ENCODE measurements around the gene AMY2B.
"Not testable (repeated sequence)": the region's sequence is repeated elsewhere in the genome, so short reads cannot be mapped to it uniquely, and the experiment has no call there.

The AMY2B gene

DNA sequence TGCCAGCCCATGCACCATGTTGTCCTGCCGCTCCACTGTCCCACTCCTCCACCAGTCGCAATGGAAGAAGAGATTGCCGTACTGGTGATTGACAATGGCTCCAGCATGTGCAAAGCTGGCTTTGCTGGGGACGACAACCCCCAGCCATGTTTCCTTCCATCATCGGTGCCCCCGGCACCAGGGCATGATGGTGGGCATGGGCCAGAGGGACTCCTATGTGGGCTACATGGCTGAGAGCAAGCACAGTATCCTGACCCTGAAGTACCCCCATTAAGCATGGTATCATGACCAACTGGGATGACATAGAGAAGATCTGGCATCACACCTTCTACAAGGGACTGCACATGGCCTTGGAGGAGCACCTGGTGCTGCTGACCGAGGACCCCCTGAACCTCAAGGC, 1.9 kb upstream of the AMY2B start:
- TF ChIP-seq, protein P1, sequence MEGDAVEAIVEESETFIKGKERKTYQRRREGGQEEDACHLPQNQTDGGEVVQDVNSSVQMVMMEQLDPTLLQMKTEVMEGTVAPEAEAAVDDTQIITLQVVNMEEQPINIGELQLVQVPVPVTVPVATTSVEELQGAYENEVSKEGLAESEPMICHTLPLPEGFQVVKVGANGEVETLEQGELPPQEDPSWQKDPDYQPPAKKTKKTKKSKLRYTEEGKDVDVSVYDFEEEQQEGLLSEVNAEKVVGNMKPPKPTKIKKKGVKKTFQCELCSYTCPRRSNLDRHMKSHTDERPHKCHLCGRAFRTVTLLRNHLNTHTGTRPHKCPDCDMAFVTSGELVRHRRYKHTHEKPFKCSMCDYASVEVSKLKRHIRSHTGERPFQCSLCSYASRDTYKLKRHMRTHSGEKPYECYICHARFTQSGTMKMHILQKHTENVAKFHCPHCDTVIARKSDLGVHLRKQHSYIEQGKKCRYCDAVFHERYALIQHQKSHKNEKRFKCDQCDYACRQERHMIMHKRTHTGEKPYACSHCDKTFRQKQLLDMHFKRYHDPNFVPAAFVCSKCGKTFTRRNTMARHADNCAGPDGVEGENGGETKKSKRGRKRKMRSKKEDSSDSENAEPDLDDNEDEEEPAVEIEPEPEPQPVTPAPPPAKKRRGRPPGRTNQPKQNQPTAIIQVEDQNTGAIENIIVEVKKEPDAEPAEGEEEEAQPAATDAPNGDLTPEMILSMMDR (IDR thresholded peaks at IDR 0.05; ENCODE audit: insufficient read depth, missing control alignments), result no peak
- FAIRE-seq (no peak), DNase-seq (ENCODE audit: insufficient read length, low spot score) (no peak)

DNA sequence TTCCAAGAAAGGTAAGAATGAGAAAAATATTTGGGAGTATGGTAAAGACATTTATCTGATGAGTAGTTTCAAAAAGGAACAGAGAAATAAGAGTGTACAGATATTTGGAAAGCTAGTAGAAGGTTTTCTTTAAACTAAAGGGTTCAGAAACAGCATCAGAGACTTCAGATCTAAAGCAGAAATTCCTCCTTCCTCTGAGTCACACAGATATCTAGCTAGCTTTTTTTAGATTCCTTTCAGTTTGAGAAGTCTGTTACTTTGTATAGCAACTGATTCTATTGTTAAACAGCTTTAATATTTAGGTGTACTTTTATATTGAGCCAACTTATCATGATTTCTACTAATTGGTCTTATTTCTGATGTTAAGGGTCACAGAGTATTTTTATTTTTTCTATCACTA, 4.7 kb downstream of the AMY2B start:
- no peak for DNase-seq (ENCODE audit: insufficient read length, low spot score)
- TF ChIP-seq, protein P1 (IDR thresholded peaks at IDR 0.05; ENCODE audit: insufficient read depth, missing control alignments), result no peak
- FAIRE-seq, result no peak

DNA sequence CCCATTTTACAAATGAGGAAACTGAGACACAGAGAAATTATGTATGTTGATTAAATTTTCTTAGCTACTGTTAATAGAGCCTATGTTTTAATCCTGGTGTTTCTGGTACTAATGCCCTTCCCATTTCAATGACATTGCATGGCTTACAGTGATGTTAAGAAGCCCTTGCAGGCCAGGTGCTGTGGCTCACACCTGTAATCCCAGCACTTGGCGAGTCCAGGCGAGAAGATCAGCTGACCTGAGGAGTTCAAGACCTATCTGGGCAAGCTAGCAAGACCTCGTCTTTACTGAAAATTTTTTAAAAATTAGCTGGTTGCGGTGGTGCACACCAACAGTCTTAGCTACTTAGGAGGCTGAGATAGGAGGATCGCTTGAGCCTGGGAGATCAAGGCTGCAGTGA, 5.4 kb downstream of the AMY2B start:
- FAIRE-seq; DNase-seq (ENCODE audit: insufficient read length, low spot score): not testable (repeated sequence)

DNA sequence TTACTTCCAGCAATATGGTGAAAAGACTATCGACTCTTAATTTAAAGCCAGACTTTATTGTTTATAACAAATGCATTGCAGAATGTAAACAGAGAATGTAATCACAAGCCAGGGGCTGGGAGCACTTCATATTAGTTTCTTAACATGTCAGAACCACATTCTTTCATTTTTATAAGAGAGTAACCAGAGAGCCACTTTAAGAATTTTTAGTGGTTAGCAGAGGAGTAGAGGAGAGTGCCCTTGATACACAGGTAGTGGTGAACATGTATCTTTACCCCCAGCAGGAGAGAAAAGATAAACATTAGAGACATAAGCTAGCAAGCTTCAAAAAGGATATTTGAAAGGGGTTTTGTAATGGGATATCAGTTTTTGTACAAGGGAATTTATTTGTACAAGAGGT, 11.1 kb downstream of the AMY2B start:
- TF ChIP-seq, protein P1 (IDR thresholded peaks at IDR 0.05; ENCODE audit: insufficient read depth, missing control alignments), result no peak
- no peak for DNase-seq (ENCODE audit: insufficient read length, low spot score)
- FAIRE-seq, result no peak

DNA sequence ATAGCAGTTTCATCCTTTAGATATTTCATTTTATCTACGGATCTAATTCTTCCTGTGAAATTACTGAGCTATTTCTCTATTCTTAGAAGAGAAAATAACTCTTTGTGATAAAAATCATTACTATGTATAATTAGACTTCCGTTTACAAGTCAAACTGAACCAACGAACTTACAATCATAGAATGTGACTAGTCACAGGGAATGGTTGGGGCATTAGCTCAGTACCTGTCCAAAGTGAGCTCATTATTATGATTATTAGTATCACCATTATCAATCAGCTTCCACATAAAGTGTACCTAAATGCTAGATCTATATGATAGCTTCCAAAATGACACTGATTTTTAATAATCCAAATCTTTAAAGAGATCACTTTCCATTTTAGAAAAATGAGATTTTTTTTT, 12.5 kb downstream of the AMY2B start:
- TF ChIP-seq, protein P1 (IDR thresholded peaks at IDR 0.05; ENCODE audit: insufficient read depth, missing control alignments), result no peak
- FAIRE-seq (no peak), DNase-seq (ENCODE audit: insufficient read length, low spot score) (no peak)

DNA sequence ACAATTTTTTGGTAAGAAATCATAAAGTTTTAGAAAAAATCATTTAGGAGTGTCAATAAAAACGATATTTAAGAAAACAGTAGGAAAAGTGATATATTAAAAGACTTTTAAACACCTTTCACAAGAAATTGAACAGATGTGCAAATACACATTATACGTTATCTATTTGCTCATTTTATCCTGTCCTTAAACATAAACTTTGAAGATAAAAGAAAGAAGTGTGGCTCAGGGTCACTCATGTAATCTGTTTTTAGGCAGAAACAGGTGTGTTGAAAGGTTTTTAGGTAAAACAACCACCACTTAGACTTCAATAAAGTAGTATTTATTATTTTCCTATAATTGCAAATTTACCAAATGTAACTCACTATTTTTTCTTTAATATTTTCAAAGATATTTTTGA, 13.1 kb downstream of the AMY2B start:
- FAIRE-seq, result no peak
- DNase-seq (ENCODE audit: insufficient read length, low spot score), result no peak
- TF ChIP-seq, protein P1 (IDR thresholded peaks at IDR 0.05; ENCODE audit: insufficient read depth, missing control alignments), result no peak

DNA sequence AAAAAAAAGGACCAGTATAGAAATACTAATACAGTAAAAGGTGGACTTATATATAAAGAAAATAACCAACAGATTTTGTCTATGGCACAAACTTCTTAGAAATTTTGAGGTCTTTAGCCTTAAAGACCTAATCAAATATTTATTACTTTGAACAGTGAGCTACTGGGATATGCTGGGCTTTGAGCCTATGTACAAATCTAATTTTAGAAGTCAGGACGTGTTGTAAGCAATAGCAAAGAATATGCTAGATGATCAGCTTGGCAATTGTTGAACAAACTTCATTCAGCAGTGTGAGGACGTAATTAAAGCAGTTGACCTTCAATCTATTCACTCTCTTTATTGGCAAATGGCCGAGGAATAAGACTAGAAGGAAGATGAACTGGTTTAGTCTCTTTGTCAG, 31.4 kb downstream of the AMY2B start:
- not testable (repeated sequence) for FAIRE-seq

DNA sequence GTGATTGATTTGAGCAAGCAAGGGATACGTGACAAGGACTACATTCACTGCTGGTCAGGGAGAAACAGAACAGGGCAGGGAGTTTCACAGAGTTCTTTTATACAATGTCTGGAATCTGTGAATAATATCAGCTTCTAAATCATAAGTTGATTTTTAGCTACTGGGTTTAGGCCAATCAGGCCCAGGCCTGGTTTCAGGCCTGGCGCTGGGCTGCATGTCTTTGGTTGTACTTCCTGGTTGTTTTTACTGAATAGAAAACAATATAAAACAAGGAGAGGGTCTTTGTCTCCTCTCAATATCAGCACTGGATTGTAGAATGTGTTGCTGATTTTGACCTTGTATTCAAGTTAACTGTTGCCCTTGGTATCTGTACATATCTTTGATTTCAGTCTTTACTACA, 45.0 kb downstream of the AMY2B start:
- DNase-seq (ENCODE audit: insufficient read length, low spot score) (no peak), FAIRE-seq (no peak)
- TF ChIP-seq, protein P1 (IDR thresholded peaks at IDR 0.05; ENCODE audit: insufficient read depth, missing control alignments), result no peak

More for the DNA sequence above, 31.4 kb downstream of the AMY2B start:
- not testable (repeated sequence) for DNase-seq (ENCODE audit: insufficient read length, low spot score)

DNA sequence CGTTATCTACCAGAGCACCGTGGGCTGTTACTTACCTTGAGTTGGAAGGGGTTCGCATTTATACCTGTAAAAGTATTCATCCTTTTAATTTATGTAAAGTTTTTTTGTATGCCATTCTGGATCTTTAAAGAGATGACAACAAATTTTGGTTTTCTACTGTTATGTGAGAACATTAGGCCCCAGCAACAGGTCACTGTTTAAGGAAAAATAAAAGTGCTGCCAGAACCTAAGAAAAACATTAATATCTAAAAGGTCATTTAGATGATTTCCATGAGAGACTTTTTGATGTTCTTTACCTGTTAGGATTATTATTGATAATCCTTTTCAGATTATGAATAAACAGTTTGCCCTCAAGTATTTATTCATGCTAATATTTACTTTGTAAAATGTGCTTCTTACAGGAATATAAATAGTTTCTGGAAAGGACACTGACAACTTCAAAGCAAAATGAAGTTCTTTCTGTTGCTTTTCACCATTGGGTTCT, 45.6 kb downstream of the AMY2B start, which contains the start of gene AMY2A:
Gene AMY2A (plus strand): TSS at position 434 of the 484 bp plus-strand sequence. CDS start 14 bp downstream, at position 448.
- not testable (repeated sequence) for DNase-seq (ENCODE audit: insufficient read length, low spot score); FAIRE-seq

DNA sequence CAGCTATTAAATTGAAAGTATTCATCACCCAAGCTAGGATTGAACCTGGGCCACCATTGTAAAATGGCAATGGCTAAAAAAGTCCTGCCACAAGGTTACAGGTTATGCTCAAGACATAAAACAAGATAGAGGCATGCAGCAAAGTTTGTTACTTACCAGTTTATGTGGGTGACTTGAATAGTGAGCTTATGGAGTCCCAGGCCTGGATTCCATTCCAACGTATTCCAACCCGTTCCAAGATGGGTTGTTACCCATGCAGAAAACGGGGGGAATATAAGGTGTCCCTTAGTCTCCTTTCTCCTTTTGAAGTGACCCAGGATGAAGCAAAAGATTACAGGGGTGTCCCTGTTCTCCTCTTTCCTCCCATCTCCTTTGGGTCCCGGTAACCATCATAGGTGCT, 56.0 kb downstream of the AMY2B start:
- DNase-seq (ENCODE audit: insufficient read length, low spot score), result not testable (repeated sequence)
- peak; percentile 56 for FAIRE-seq

Measured in D721Med (cell line).